SK-N-SH treated with all-trans-retinoic acid at 6 μM for 48 hours (cell line): Measurements from ENCODE around the gene SIK3.

Experiments
- ATAC-seq: fragments of 200-7000 bp; cut with Tn5 transposase; 3 replicates; pipeline ENCODE4 v1.9.1; 2020; ENCODE audit warnings: mild to moderate bottlenecking, moderate library complexity
- BACH2 ChIP-seq: fragments of 250-450 bp; sonication (Bioruptor Pico); IDR thresholded peaks from 2 replicates; pipeline ENCODE4 v1.9.0; 2021; ENCODE audit warnings: mild to moderate bottlenecking, borderline replicate concordance
- CSDC2 ChIP-seq: fragments of 250-450 bp; sonication (Bioruptor Pico); IDR thresholded peaks from 2 replicates; pipeline ENCODE4 v1.5.0; 2020; ENCODE audit warnings: mild to moderate bottlenecking, moderate library complexity
- ESRRG ChIP-seq: fragments of 250-450 bp; sonication (Bioruptor Pico); IDR thresholded peaks from 2 replicates; pipeline ENCODE4 v1.6.1; 2021; ENCODE audit warnings: mild to moderate bottlenecking
- GLIS3 ChIP-seq: fragments of 250-450 bp; sonication (Bioruptor Pico); IDR thresholded peaks from 2 replicates; pipeline ENCODE4 v1.5.0; 2020; ENCODE audit warnings: mild to moderate bottlenecking, moderate library complexity
- ISL1 ChIP-seq: fragments of 250-450 bp; sonication (Bioruptor Pico); IDR thresholded peaks from 2 replicates; pipeline ENCODE4 v2.1.2; 2022; ENCODE audit warnings: mild to moderate bottlenecking, moderate library complexity
- PPARA ChIP-seq: fragments of 250-450 bp; sonication (Bioruptor Pico); IDR thresholded peaks from 2 replicates; pipeline ENCODE4 v1.5.0; 2020; ENCODE audit warnings: mild to moderate bottlenecking, borderline replicate concordance
- RARB ChIP-seq: fragments of 250-450 bp; sonication (Bioruptor Pico); IDR thresholded peaks from 2 replicates; pipeline ENCODE4 v1.8.0; 2021; ENCODE audit warnings: mild to moderate bottlenecking, moderate library complexity
- SNAI2 ChIP-seq: fragments of 250-450 bp; sonication (Bioruptor Pico); IDR thresholded peaks from 2 replicates; pipeline ENCODE4 v1.5.0; 2020; ENCODE audit warnings: mild to moderate bottlenecking, moderate library complexity
- TCF4 ChIP-seq: fragments of 250-450 bp; sonication (Bioruptor Pico); IDR thresholded peaks from 2 replicates; pipeline ENCODE4 v1.8.0; 2021; ENCODE audit warnings: mild to moderate bottlenecking, moderate library complexity, borderline replicate concordance
- TOX ChIP-seq: fragments of 250-450 bp; sonication (Bioruptor Pico); IDR thresholded peaks from 2 replicates; pipeline ENCODE4 v1.8.0; 2021; ENCODE audit warnings: mild to moderate bottlenecking, moderate library complexity, borderline replicate concordance
- ZC3H10 ChIP-seq: fragments of 250-450 bp; sonication (Bioruptor Pico); IDR thresholded peaks from 2 replicates; pipeline ENCODE4 v1.5.1; 2021; ENCODE audit warnings: mild to moderate bottlenecking, moderate library complexity
- ZFP3 ChIP-seq: fragments of 250-450 bp; sonication (Bioruptor Pico); IDR thresholded peaks from 2 replicates; pipeline ENCODE4 v1.5.0; 2020; ENCODE audit warnings: mild to moderate bottlenecking, moderate library complexity
- ZFP30 ChIP-seq: fragments of 450-650 bp; formaldehyde crosslinking; IDR thresholded peaks from 2 replicates; pipeline ENCODE4 v1.5.0; 2022; ENCODE audit warnings: mild to moderate bottlenecking, moderate library complexity
- ZNF70 ChIP-seq: fragments of 450-650 bp; formaldehyde crosslinking; IDR thresholded peaks from 2 replicates; pipeline ENCODE4 v1.5.0; 2020; ENCODE audit warnings: mild to moderate bottlenecking, moderate library complexity
- TF ChIP-seq, protein P1 (sequence below): fragments of 250-450 bp; sonication (Bioruptor Pico); IDR thresholded peaks from 2 replicates; pipeline ENCODE4 v1.5.1; 2021; ENCODE audit warnings: mild to moderate bottlenecking, moderate library complexity
- TF ChIP-seq, protein P2 (sequence below): fragments of 250-450 bp; sonication (Bioruptor Pico); IDR thresholded peaks from 2 replicates; pipeline ENCODE4 v1.5.0; 2020; ENCODE audit warnings: mild to moderate bottlenecking, moderate library complexity
- TF ChIP-seq, protein P3 (sequence below): fragments of 250-450 bp; sonication (Bioruptor Pico); IDR thresholded peaks from 2 replicates; pipeline ENCODE4 v1.8.0; 2021; ENCODE audit warnings: low read depth, mild to moderate bottlenecking, moderate library complexity, borderline replicate concordance
- TF ChIP-seq, protein P4 (sequence below): fragments of 250-450 bp; sonication (Bioruptor Pico); IDR thresholded peaks from 2 replicates; pipeline ENCODE4 v1.8.0; 2020; ENCODE audit warnings: mild to moderate bottlenecking, moderate library complexity, borderline replicate concordance

Gene SIK3

DNA sequence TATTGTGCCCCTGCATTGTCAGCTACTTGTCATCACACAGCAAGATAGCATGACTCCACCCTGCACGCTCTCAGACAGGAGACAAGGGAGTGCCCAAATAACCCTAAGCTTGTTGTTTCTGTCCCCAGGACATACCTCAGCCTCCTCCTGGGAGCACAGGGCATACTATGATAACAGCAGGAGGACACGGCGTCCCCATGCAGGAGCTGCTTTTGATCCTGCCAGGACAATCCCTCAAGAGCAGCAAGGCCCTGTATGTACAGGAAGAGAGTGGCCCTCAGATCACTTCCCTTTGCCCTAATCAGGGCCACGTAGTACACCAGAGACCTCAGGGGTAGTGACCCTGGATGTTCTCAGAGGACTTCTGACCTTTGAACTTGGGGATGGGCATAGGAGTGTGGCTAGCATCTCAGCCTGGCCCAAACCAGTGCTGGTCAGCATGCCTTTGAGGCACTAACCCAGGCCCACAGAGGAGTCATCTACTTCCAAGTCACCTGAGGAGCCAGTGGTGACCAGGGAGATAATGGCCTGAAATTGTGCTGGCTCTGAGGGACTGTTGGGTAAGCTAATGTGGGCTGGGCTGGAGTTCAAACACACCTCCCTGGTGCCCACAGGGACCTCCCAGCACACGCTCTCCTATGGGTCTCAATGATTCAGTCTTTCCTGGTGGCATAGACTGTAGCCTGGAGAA, 284.3 kb downstream of the SIK3 start (continued):
- TF ChIP-seq, protein P1, sequence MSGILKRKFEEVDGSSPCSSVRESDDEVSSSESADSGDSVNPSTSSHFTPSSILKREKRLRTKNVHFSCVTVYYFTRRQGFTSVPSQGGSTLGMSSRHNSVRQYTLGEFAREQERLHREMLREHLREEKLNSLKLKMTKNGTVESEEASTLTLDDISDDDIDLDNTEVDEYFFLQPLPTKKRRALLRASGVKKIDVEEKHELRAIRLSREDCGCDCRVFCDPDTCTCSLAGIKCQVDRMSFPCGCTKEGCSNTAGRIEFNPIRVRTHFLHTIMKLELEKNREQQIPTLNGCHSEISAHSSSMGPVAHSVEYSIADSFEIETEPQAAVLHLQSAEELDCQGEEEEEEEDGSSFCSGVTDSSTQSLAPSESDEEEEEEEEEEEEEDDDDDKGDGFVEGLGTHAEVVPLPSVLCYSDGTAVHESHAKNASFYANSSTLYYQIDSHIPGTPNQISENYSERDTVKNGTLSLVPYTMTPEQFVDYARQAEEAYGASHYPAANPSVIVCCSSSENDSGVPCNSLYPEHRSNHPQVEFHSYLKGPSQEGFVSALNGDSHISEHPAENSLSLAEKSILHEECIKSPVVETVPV (CRISPR knock-in tag) = no peak
- no peak for TF ChIP-seq TOX (CRISPR knock-in tag)
- no peak for TF ChIP-seq BACH2 (CRISPR knock-in tag)
- no peak for TF ChIP-seq PPARA (CRISPR knock-in tag)

DNA sequence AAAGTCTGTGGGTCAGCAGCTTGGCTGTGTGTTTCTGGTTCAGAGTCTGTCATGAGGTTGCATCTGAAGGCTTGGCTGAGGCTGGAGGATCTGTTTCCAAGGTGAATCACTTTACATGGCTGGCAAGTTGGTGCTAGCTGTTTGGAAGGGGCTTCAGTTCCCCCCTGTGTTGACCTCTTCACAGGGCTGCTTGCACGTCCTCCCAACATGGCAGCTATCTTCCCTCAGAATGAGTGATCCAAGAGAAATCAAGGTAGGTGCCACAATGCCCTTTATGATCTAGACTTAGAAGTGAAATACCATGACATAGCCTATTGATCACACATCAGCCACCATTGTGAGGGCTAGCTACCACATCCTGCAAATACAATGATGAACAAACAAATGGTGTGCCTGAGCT, 285.1 kb downstream of the SIK3 start:
- no peak for TF ChIP-seq CSDC2 (CRISPR knock-in tag)
- no peak for TF ChIP-seq RARB
- ATAC-seq = no peak

DNA sequence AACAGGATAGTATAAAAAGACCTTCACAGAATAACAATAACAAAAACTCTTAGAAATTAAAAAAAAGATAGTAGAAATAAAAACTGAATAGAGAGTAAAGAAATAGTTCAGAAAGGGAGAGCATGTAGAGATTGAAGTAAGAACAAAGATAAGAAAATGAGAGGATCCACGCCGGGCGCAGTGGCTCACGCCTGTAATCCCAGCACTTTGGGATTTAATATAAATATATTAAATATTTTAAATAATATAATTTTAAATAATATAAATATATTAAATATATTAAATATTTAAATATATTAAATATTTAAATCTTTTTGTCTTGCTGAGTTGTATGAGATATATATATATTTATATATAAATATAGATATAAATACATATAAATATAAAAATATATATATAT, 286.1 kb downstream of the SIK3 start:
- no peak for ATAC-seq
- TF ChIP-seq, protein P2, sequence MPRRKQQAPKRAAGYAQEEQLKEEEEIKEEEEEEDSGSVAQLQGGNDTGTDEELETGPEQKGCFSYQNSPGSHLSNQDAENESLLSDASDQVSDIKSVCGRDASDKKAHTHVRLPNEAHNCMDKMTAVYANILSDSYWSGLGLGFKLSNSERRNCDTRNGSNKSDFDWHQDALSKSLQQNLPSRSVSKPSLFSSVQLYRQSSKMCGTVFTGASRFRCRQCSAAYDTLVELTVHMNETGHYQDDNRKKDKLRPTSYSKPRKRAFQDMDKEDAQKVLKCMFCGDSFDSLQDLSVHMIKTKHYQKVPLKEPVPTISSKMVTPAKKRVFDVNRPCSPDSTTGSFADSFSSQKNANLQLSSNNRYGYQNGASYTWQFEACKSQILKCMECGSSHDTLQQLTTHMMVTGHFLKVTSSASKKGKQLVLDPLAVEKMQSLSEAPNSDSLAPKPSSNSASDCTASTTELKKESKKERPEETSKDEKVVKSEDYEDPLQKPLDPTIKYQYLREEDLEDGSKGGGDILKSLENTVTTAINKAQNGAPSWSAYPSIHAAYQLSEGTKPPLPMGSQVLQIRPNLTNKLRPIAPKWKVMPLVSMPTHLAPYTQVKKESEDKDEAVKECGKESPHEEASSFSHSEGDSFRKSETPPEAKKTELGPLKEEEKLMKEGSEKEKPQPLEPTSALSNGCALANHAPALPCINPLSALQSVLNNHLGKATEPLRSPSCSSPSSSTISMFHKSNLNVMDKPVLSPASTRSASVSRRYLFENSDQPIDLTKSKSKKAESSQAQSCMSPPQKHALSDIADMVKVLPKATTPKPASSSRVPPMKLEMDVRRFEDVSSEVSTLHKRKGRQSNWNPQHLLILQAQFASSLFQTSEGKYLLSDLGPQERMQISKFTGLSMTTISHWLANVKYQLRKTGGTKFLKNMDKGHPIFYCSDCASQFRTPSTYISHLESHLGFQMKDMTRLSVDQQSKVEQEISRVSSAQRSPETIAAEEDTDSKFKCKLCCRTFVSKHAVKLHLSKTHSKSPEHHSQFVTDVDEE (CRISPR knock-in tag) = no peak
- TF ChIP-seq, protein P3, sequence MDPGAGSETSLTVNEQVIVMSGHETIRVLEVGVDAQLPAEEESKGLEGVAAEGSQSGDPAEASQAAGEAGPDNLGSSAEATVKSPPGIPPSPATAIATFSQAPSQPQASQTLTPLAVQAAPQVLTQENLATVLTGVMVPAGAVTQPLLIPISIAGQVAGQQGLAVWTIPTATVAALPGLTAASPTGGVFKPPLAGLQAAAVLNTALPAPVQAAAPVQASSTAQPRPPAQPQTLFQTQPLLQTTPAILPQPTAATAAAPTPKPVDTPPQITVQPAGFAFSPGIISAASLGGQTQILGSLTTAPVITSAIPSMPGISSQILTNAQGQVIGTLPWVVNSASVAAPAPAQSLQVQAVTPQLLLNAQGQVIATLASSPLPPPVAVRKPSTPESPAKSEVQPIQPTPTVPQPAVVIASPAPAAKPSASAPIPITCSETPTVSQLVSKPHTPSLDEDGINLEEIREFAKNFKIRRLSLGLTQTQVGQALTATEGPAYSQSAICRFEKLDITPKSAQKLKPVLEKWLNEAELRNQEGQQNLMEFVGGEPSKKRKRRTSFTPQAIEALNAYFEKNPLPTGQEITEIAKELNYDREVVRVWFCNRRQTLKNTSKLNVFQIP (CRISPR knock-in tag) = no peak
- TF ChIP-seq ESRRG (CRISPR knock-in tag) = no peak
- TF ChIP-seq TCF4 = no peak
- TF ChIP-seq CSDC2 (CRISPR knock-in tag) = no peak
- no peak for TF ChIP-seq ZFP30
- no peak for TF ChIP-seq BACH2 (CRISPR knock-in tag)
- TF ChIP-seq, protein P1 (CRISPR knock-in tag) = no peak
- TF ChIP-seq TOX (CRISPR knock-in tag) = no peak
- TF ChIP-seq, protein P4, sequence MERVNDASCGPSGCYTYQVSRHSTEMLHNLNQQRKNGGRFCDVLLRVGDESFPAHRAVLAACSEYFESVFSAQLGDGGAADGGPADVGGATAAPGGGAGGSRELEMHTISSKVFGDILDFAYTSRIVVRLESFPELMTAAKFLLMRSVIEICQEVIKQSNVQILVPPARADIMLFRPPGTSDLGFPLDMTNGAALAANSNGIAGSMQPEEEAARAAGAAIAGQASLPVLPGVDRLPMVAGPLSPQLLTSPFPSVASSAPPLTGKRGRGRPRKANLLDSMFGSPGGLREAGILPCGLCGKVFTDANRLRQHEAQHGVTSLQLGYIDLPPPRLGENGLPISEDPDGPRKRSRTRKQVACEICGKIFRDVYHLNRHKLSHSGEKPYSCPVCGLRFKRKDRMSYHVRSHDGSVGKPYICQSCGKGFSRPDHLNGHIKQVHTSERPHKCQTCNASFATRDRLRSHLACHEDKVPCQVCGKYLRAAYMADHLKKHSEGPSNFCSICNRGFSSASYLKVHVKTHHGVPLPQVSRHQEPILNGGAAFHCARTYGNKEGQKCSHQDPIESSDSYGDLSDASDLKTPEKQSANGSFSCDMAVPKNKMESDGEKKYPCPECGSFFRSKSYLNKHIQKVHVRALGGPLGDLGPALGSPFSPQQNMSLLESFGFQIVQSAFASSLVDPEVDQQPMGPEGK (CRISPR knock-in tag) = no peak
- TF ChIP-seq ISL1 (CRISPR knock-in tag) = no peak
- TF ChIP-seq SNAI2 (CRISPR knock-in tag) = no peak
- TF ChIP-seq ZC3H10 (CRISPR knock-in tag) = no peak
- TF ChIP-seq RARB = no peak
- no peak for TF ChIP-seq ZFP3
- TF ChIP-seq ZNF70 (CRISPR knock-in tag) = no peak

DNA sequence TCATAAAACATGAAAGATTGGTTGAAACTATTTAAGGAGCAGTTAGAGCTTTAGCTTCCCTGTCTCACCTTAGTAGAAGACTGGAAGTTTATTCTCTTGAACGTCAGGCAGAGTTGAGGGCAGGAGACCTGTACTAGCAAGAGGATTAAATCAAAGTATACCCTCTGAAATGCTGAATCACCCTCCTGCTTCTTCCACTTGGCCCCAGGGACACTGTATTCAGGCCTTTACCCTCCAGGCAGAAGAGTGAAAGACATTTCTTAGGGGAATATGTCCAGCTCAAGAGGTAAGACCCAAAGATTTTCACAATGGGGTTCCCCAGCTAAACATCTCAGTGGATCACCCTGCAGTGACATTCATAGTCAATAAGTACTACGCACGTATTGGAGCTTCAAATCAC, 287.0 kb downstream of the SIK3 start:
- ATAC-seq = no peak
- TF ChIP-seq SNAI2 (CRISPR knock-in tag) = no peak
- TF ChIP-seq GLIS3 (CRISPR knock-in tag) = no peak
- TF ChIP-seq ZNF70 (CRISPR knock-in tag) = no peak
